Measurements from ENCODE around the gene KCNN3.

KCNN3 gene

DNA sequence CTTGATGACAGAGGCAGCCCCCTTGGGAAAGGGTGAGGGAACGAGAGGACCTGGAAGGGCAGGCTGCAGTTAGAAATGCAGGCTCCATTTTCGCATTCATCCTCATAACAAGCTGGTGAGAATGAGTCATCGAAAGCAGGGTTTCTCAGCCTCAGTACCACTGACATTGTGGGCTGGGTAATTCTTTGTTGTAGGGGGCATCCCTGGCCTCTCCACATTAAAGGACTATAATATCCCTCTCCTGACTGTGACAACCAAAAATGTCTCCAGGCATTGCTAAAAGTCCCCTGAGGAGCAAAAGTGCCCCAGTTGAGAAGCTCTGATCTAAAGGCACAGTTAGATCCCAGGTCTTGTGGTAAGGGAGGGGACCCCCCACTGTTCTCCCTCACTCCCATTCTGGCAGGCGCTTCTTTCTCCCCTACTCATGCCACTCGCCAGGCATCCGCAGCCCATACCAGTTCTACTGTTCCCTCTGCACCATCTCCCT lies 20.4 kb downstream of the KCNN3 start:
- TF ChIP-seq CTCF (IDR thresholded peaks at IDR 0.05; ENCODE audit: borderline replicate concordance, control extremely low read depth, extremely low read depth, insufficient read depth, missing control alignments): no peak
- in situ Hi-C loops (cut with MboI; ENCODE audit: low sequenced_read_pairs, unreplicated experiment): no loop called here
- DNase-seq (ENCODE audit: low spot score): peak; percentile 62

DNA sequence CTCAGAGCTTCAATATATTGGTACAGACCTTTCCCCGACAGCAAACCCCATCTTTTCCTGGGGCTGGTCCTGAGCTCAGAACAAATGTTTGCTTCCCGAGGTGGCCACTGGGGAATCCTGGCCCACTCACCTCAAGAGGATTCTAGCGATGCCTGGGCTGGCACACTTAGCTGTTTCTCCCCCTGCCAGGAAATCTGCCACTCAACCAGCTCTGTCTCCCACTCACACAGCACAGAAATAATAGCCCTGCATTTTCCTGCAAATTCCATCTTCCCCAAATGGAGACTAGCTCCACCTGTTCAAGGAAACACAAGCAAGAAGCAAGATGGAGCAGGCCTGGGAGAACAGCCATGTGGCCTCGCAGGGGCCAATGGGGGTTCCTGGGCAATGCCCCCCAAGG lies 21.1 kb downstream of the KCNN3 start:
- no peak for DNase-seq (ENCODE audit: low spot score)
- no peak for TF ChIP-seq CTCF (IDR thresholded peaks at IDR 0.05; ENCODE audit: borderline replicate concordance, control extremely low read depth, extremely low read depth, insufficient read depth, missing control alignments)
- in situ Hi-C loops (cut with MboI; ENCODE audit: low sequenced_read_pairs, unreplicated experiment): no loop called here

- in situ Hi-C loops (cut with MboI; ENCODE audit: low sequenced_read_pairs, unreplicated experiment): no loop called here
- TF ChIP-seq CTCF (IDR thresholded peaks at IDR 0.05; ENCODE audit: borderline replicate concordance, control extremely low read depth, extremely low read depth, insufficient read depth, missing control alignments): no peak
- DNase-seq (ENCODE audit: low spot score): no peak
Measured at GRCh38 chr1:154847891-154848290, 22.2 kb downstream of the KCNN3 start.

DNA sequence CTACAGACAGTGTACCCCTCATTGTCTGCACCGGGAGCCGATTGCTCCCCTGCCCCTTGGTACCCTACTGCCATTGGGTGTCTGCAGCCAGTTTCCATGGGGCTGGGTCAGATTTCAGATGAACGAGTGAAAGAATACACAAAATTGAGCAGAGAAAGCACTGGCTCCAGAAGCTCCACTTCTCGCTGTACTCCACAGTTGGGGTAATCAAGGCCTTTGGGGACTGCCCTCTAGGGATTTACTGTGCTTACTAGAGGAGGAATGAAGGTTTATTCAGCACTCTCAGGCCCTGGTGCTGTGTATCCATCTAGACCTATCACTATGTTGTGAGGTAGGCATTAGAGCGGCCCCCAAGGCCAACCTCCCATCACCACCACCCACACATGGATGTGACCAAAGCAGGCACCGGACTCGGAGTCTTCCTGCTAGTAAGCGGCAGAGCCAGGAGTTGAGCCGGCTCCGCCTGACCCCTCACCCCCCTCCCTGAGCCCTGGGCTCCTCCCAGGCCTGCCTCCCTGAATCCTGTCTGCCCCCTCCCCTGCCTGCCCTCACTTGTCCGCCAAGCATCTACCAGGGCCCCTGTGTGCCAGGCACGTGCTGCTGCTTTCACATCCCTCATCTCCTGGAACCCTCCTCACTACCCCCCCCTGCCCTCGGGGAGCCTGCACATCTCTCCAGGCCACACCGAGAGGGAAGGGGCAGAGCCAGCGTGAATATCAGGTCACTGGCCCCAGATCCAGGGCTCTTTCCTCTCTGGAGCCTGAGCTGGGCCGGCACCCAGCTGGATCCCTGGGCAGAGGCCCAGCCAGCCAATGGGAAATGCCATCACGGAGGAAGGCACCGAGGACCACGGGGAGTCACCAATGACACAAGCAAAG lies 23.3 kb downstream of the KCNN3 start:
- no peak for TF ChIP-seq CTCF (IDR thresholded peaks at IDR 0.05; ENCODE audit: borderline replicate concordance, control extremely low read depth, extremely low read depth, insufficient read depth, missing control alignments)
- in situ Hi-C loops (cut with MboI; ENCODE audit: low sequenced_read_pairs, unreplicated experiment): no loop called here
- DNase-seq (ENCODE audit: low spot score): no peak

DNA sequence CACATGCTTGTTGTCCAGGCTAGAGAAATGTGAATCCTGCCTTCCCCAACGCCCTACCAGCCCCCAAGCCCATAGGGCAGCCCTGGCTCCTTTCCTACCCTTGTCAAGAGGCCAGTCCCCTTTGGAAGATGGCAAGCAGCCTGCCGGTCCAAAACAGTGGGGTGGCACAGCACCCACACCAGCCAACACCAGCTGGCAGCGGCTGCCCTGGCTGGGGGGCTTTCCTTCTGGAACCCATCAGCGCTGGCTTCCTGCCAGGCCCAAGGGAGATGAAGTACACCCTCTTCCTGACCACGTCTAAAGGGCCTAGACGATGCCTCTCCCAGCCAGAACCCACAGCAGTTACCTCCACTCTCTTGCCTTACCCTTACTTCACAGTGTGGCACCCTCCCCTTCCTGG lies 24.2 kb downstream of the KCNN3 start:
- DNase-seq (ENCODE audit: low spot score): no peak
- in situ Hi-C loops (cut with MboI; ENCODE audit: low sequenced_read_pairs, unreplicated experiment): no loop called here

GRCh38 chr1:154845174-154845573 lies 24.9 kb downstream of the KCNN3 start:
- in situ Hi-C loops (cut with MboI; ENCODE audit: low sequenced_read_pairs, unreplicated experiment): no loop called here
- DNase-seq (ENCODE audit: low spot score): no peak
- no peak for TF ChIP-seq CTCF (IDR thresholded peaks at IDR 0.05; ENCODE audit: borderline replicate concordance, control extremely low read depth, extremely low read depth, insufficient read depth, missing control alignments)

More for the DNA sequence above, 24.2 kb downstream of the KCNN3 start:
- TF ChIP-seq CTCF (IDR thresholded peaks at IDR 0.05; ENCODE audit: borderline replicate concordance, control extremely low read depth, extremely low read depth, insufficient read depth, missing control alignments): no peak

Data from GM13976 (cell line).